Endothelial cell of umbilical vein (primary cell): ENCODE measurements around the gene SNRPA. TPM values are rescaled to one million over a fixed set of nuclear protein-coding genes. Genes with fewer than 3 reads are reported as not detected.

Experiments used
- Bru-seq: library from RNA; stranded (reverse); fragments of 400-500 nt; gene quantifications from one replicate; lab custom pipeline; 2021; lab: Mats Ljungman, UMichigan
- BruChase-seq, 2 experiments: library from RNA; stranded (reverse); fragments of 400-500 nt; gene quantifications; one replicate each; lab custom pipeline; 2021; lab: Mats Ljungman, UMichigan
- BruUV-seq: library from RNA; stranded (reverse); fragments of 400-500 nt; replicated peaks from 2 replicates; lab custom pipeline; 2021; lab: Mats Ljungman, UMichigan
- CTCF ChIA-PET: fragments of 300-600, 350-600 bp; sonication (Branson Sonifier 250); formaldehyde crosslinking; loops from one replicate; lab custom pipeline; 2021; ENCODE audit warnings: antibody characterized with exemption, inconsistent platforms; lab: Charles Lee
- POLR2A ChIA-PET: fragments of 300-600, 350-600 bp; sonication (Branson Sonifier 250); formaldehyde crosslinking; loops from one replicate; lab custom pipeline; 2021; ENCODE audit warnings: antibody characterized with exemption, inconsistent platforms; lab: Charles Lee
- DNase-seq: peaks from one replicate; pipeline ENCODE4 v3.0.0-alpha.2; 2011; ENCODE audit warnings: low read depth, low spot score
- FAIRE-seq: peaks from 2 replicates; lab custom pipeline; 2011; peaks lifted over from hg19 to GRCh38; lab: Jason Lieb, UNC
- H2AFZ ChIP-seq: 2 replicates; pipeline ENCODE4 v1.6.0; 2012; ENCODE audit warnings: low read depth, low read length, control low read depth, inconsistent platforms
- H3K27ac ChIP-seq: 2 replicates; pipeline ENCODE4 v1.5.1; 2011; ENCODE audit warnings: low read depth, mild to moderate bottlenecking, control low read depth, low read length, moderate library complexity; ENCODE audit not compliant: insufficient read depth
- H3K27me3 ChIP-seq, 2 experiments: 2 replicates each; pipeline versions ENCODE4 v1.6.0 to v1.6.1; 2011; ENCODE audit warnings: low read length in 2 of 2, mixed read lengths in 1 of 2; ENCODE audit not compliant: control insufficient read depth in 2 of 2, insufficient read depth in 2 of 2
- H3K36me3 ChIP-seq, 2 experiments: 2 replicates in 1 of 2; 3 replicates in 1 of 2; pipeline ENCODE4 v1.5.1; 2011; ENCODE audit warnings: low read length in 2 of 2, mild to moderate bottlenecking in 1 of 2, moderate library complexity in 1 of 2; ENCODE audit not compliant: control insufficient read depth in 2 of 2, insufficient read depth in 2 of 2; ENCODE audit errors: extremely low read depth in 1 of 2
- H3K4me1 ChIP-seq: 3 replicates; pipeline ENCODE4 v1.5.1; 2011; ENCODE audit warnings: mild to moderate bottlenecking, low read length; ENCODE audit not compliant: control insufficient read depth, insufficient read depth; ENCODE audit errors: extremely low read depth
- H3K4me2 ChIP-seq: 2 replicates; pipeline ENCODE4 v1.6.1; 2011; ENCODE audit warnings: low read length, control low read depth, mixed read lengths; ENCODE audit not compliant: insufficient read depth
- H3K4me3 ChIP-seq, 3 experiments: fragments of 200-600 bp in 1 of 3; sonication (generic), shearing (Covaris generic) in 1 of 3; replicated peaks in 1 of 3; 2 replicates each; pipeline ENCODE4 v1.5.1; 2011 to 2016; ENCODE audit warnings: control low read depth in 3 of 3, low read length in 3 of 3, mild to moderate bottlenecking in 2 of 3, inconsistent platforms in 1 of 3, low read depth in 1 of 3, moderate library complexity in 1 of 3; ENCODE audit not compliant: insufficient read depth in 1 of 3
- H3K79me2 ChIP-seq: 2 replicates; pipeline ENCODE4 v1.6.0; 2012; ENCODE audit warnings: low read length, inconsistent platforms; ENCODE audit not compliant: control insufficient read depth, insufficient read depth
- H3K9ac ChIP-seq: replicated peaks from 2 replicates; pipeline ENCODE3; 2011; ENCODE audit warnings: low read length, control low read depth; ENCODE audit not compliant: insufficient read depth; ENCODE audit errors: extremely low read depth
- H3K9me1 ChIP-seq: replicated peaks from 3 replicates; pipeline ENCODE4 v1.6.0; 2011; ENCODE audit warnings: mild to moderate bottlenecking, low read length; ENCODE audit not compliant: control insufficient read depth, insufficient read depth; ENCODE audit errors: extremely low read depth
- H3K9me3 ChIP-seq: replicated peaks from 2 replicates; pipeline ENCODE4 v1.5.1; 2012; ENCODE audit warnings: low read length, inconsistent platforms; ENCODE audit not compliant: control insufficient read depth, insufficient read depth
- H4K20me1 ChIP-seq: replicated peaks from 2 replicates; pipeline ENCODE3; 2011; ENCODE audit warnings: mild to moderate bottlenecking, low read length; ENCODE audit not compliant: control insufficient read depth, insufficient read depth; ENCODE audit errors: extremely low read depth
- CTCF ChIP-seq, 2 donors: IDR thresholded peaks; 1 replicate in 1 of 2; 2 replicates in 1 of 2; pipeline ENCODE4 v1.5.1; 2011; ENCODE audit warnings: low read length in 2 of 2, mild to moderate bottlenecking in 2 of 2, moderate library complexity in 2 of 2, control low read depth in 1 of 2, inconsistent platforms in 1 of 2, low read depth in 1 of 2; ENCODE audit not compliant: insufficient read depth in 1 of 2; ENCODE audit errors: extremely low read depth in 1 of 2
- EZH2 ChIP-seq: IDR thresholded peaks from 2 replicates; pipeline ENCODE4 v1.6.1; 2012; ENCODE audit warnings: borderline replicate concordance, low read depth, mild to moderate bottlenecking, moderate library complexity, low read length, inconsistent platforms; ENCODE audit not compliant: severe bottlenecking
- FOS ChIP-seq: IDR thresholded peaks from 2 replicates; pipeline ENCODE4 v1.6.1; 2011; ENCODE audit warnings: mild to moderate bottlenecking, low read length, moderate library complexity, borderline replicate concordance; ENCODE audit not compliant: insufficient read depth
- GATA2 ChIP-seq: IDR thresholded peaks from 2 replicates; pipeline ENCODE4 v1.7.0; 2011; ENCODE audit warnings: low read depth, mild to moderate bottlenecking, moderate library complexity, mixed read lengths, low read length; ENCODE audit not compliant: insufficient read length, insufficient read depth
- JUN ChIP-seq: IDR thresholded peaks from 2 replicates; pipeline ENCODE4 v1.6.1; 2011; ENCODE audit warnings: borderline replicate concordance, low read depth; ENCODE audit not compliant: insufficient read length, insufficient read depth
- MAX ChIP-seq: IDR thresholded peaks from 2 replicates; pipeline ENCODE4 v1.6.1; 2011; ENCODE audit not compliant: insufficient read depth, insufficient read length
- MYC ChIP-seq: IDR thresholded peaks from one replicate; pipeline ENCODE4 v1.6.1; 2011; ENCODE audit warnings: mild to moderate bottlenecking, low read depth, low read length
- POLR2A ChIP-seq: IDR thresholded peaks from 2 replicates; pipeline ENCODE4 v1.6.1; 2012; ENCODE audit warnings: low read depth, mild to moderate bottlenecking, control low read depth, low read length
- POLR2AphosphoS5 ChIP-seq: IDR thresholded peaks from 2 replicates; pipeline ENCODE4 v1.6.1; 2012; ENCODE audit warnings: low read depth, mild to moderate bottlenecking, control low read depth, low read length, moderate library complexity; ENCODE audit not compliant: insufficient read depth
- dilution Hi-C: fragments of 300-500 bp; cut with MboI; formaldehyde crosslinking; loops from one replicate; pipeline ENCODE4 v1.15.0; 2019; ENCODE audit warnings: low sequenced_read_pairs; ENCODE audit not compliant: extremely low pct_ligation_motif_present
- intact Hi-C: fragments of 100-400 bp; cut with micrococcal nuclease; formaldehyde crosslinking; loops from one replicate; pipeline ENCODE4 v1.10.0; 2022
- long read RNA-seq: library from polyadenylated mRNA; stranded (forward); transcript quantifications from one replicate; pipeline ENCODE4 v2.0.0, GENCODE V29; 2021
- polyA minus RNA-seq, 3 experiments: library from RNA; depleted of rRNA, polyadenylated mRNA; stranded (reverse); fragments of >200 nt; gene quantifications; 1 replicate in 1 of 3; 2 replicates in 2 of 3; pipeline ENCODE4 v1.2.3, GENCODE V29; 2011
- polyA plus RNA-seq, 4 experiments: library from polyadenylated mRNA; depleted of rRNA in 3 of 4; stranded (reverse) in 3 of 4; unstranded in 1 of 4; fragments of >200 nt; gene quantifications; 2 replicates each; pipeline versions ENCODE4 v1.2.1 to v1.2.3, GENCODE V29; 2011 to 2012; ENCODE audit warnings: missing spikeins in 1 of 4
- total RNA-seq: library from RNA; stranded (reverse); gene quantifications from 2 replicates; pipeline ENCODE4 v1.2.3, GENCODE V29; 2021

The SNRPA gene
- 131 and 139 TPM in 2 replicates for total RNA-seq
- polyA plus RNA-seq: 84.6 and 109 TPM in 2 replicates
- 94.6 and 112 TPM in 2 replicates for polyA plus RNA-seq (2011; cell fraction: cytosol; rRNA removed)
- polyA plus RNA-seq (2011; cell fraction: nucleus; rRNA removed): 126 and 180 TPM in 2 replicates
- polyA plus RNA-seq (2012): 81.0 and 91.1 TPM in 2 replicates
- 192 and 213 TPM in 2 replicates for polyA minus RNA-seq
- 179 TPM for polyA minus RNA-seq (2011; cell fraction: cytosol; rRNA and poly(A)+ RNA removed)
- polyA minus RNA-seq (2011; cell fraction: nucleus; rRNA and poly(A)+ RNA removed): 73.6 and 91.5 TPM in 2 replicates
- Bru-seq, nascent RNA: percentile 86 among the genes with signal in this experiment
- BruChase-seq, experiment 1, labeled RNA remaining after a 6-hour chase: percentile 91 among the genes with signal in this experiment
- BruChase-seq, experiment 2, labeled RNA remaining after a 2-hour chase: percentile 78 among the genes with signal in this experiment
- long read RNA-seq, transcript SNRPA-201 (6 exons, 1,621 nt): major isoform, 213 of 237 reads
- long read RNA-seq, partial matches to known transcripts: 6 of 237 reads
- long read RNA-seq, other reads (novel, unspliced or antisense): 16 of 237 reads

GRCh38 chr19:40750874-40751537 is at the start of gene SNRPA:
SNRPA (plus strand) TSS chr19:40751203; CDS start chr19:40751409, 206 bp downstream.
- BruUV-seq: no TSS peak
- peak; percentile 99 for DNase-seq
- ChIA-PET CTCF (interaction anchor here (0.7 to 2.0 kb wide), 10 partner anchors 26 to 88 kb away, joined by 3 to 22 read pairs (median 6); partner anchors contain the start of genes COQ8B, EGLN2, ITPKC and RAB4B), POLR2A (interaction anchor here (0.9 to 2.4 kb wide), 6 partner anchors 27 to 105 kb away, joined by 3 to 17 read pairs (median 5); partner anchors contain the start of genes COQ8B, EGLN2, ITPKC and RAB4B)
- Histone ChIP-seq H3K27ac (peak within 1 kb of the TSS; percentile 94), H3K9me1 (no peaks in the 10 kb centered on the region), H3K4me2 (peak within 1 kb of the TSS; percentile 85), H3K36me3 (peaks cover 5 to 6% of the 10 kb centered on the region in 2 experiments), H3K9me3 (no peaks in the 10 kb centered on the region), H3K4me1 (peaks cover 31% of the 10 kb centered on the region), H3K79me2 (peaks cover 47% of the 10 kb centered on the region), H3K9ac (peak within 1 kb of the TSS; percentile 98), H2AFZ (peak within 1 kb of the TSS; percentile 67), H4K20me1 (no peaks in the 10 kb centered on the region), H3K27me3 (no peaks in the 10 kb centered on the region), H3K4me3 (peak within 1 kb of the TSS; percentile 56 to 86 (median 73))
- TF ChIP-seq FOS: no peak
- peak; percentile 73 for TF ChIP-seq POLR2A
- no peak for TF ChIP-seq CTCF (IDR thresholded peaks at IDR 0.05; ENCODE audit: extremely low read depth in 1 of 2, insufficient read depth in 1 of 2, low read depth in 1 of 2, low read length in 2 of 2)
- TF ChIP-seq JUN: no peak
- no peak for TF ChIP-seq EZH2
- TF ChIP-seq MYC: peak; percentile 92
- TF ChIP-seq MAX: peak; percentile 86
- peak; percentile 71 for TF ChIP-seq POLR2AphosphoS5
- no peak for TF ChIP-seq GATA2
- dilution Hi-C loops (no loop called here), intact Hi-C loops (loop anchor here (1.0 kb wide), 7 partner anchors 10 to 88 kb away; partner anchors contain the start of genes ITPKC, NUMBL and RAB4B)
- FAIRE-seq: no peak
